ENCODE measurements around the gene RASSF5.

DNA sequence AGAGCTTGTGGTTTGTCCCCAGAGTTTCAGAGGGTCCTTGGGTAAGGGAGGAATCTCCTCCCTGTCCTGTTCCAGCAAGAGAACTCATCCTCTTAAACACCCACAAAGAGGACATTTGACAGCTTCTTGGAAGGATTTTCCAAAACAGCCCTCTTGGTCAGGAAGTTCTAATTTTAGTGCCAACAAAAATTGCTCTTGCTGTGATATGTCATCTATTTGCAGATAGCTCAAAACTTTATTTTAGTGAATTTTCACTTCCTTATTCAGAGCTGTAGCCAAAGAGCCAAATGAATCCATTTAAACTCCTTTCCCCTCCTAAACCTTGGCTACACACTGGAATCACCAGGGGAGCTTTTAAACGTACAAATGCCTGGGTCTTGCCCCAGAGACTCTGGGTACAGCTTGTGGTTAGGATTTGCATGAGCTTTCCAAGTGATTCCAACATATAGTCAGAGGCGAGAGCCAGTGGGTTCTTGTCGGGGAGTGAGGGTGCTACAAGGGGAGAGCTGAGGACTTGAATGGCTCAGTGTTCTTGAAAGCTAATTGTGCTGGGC, 11.8 kb upstream of the RASSF5 start:
- TF ChIP-seq SIN3A (IDR thresholded peaks at IDR 0.05; ENCODE audit: borderline replicate concordance, insufficient read depth, low read length) (no peak), POLR2AphosphoS5 (IDR thresholded peaks at IDR 0.05; ENCODE audit: low read depth, low read length) (no peak), TAF1 (IDR thresholded peaks at IDR 0.05; ENCODE audit: borderline replicate concordance, insufficient read depth, low read length) (no peak), FOXP2 (optimal IDR thresholded peaks at IDR 0.05; ENCODE audit: borderline replicate concordance, extremely low read depth, extremely low read length, insufficient read depth) (no peak)
- TF ChIP-seq, protein P1, sequence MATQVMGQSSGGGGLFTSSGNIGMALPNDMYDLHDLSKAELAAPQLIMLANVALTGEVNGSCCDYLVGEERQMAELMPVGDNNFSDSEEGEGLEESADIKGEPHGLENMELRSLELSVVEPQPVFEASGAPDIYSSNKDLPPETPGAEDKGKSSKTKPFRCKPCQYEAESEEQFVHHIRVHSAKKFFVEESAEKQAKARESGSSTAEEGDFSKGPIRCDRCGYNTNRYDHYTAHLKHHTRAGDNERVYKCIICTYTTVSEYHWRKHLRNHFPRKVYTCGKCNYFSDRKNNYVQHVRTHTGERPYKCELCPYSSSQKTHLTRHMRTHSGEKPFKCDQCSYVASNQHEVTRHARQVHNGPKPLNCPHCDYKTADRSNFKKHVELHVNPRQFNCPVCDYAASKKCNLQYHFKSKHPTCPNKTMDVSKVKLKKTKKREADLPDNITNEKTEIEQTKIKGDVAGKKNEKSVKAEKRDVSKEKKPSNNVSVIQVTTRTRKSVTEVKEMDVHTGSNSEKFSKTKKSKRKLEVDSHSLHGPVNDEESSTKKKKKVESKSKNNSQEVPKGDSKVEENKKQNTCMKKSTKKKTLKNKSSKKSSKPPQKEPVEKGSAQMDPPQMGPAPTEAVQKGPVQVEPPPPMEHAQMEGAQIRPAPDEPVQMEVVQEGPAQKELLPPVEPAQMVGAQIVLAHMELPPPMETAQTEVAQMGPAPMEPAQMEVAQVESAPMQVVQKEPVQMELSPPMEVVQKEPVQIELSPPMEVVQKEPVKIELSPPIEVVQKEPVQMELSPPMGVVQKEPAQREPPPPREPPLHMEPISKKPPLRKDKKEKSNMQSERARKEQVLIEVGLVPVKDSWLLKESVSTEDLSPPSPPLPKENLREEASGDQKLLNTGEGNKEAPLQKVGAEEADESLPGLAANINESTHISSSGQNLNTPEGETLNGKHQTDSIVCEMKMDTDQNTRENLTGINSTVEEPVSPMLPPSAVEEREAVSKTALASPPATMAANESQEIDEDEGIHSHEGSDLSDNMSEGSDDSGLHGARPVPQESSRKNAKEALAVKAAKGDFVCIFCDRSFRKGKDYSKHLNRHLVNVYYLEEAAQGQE (IDR thresholded peaks at IDR 0.05; ENCODE audit: insufficient read depth in 1 of 2, low read depth in 2 of 2, low read length in 2 of 2): no peak

All from PFSK-1 (cell line).